H1 (cell line): ENCODE results near the gene CCDC183. TPM values are rescaled to one million over a fixed set of nuclear protein-coding genes. Genes with fewer than 3 reads are reported as not detected.

ENCODE experiments used
- CTCF ChIA-PET: fragments of 300-600 bp; sonication (Branson Sonifier 250); formaldehyde crosslinking; loops from one replicate; lab custom pipeline; 2021; ENCODE audit not compliant: partially characterized antibody; lab: Charles Lee
- POLR2A ChIA-PET: fragments of 300-600 bp; sonication (Branson Sonifier 250); formaldehyde crosslinking; loops from one replicate; lab custom pipeline; 2021; ENCODE audit warnings: inconsistent platforms; ENCODE audit not compliant: partially characterized antibody; lab: Charles Lee
- DNase-seq, 2 experiments: peaks; one replicate each; pipeline versions ENCODE4 v3.0.0 to v3.0.0-alpha.2; 2010 to 2022; ENCODE audit warnings: low spot score in 2 of 2, low read depth in 1 of 2, mixed read lengths in 1 of 2
- FAIRE-seq: peaks from 2 replicates; lab custom pipeline; 2011; peaks lifted over from hg19 to GRCh38; lab: Jason Lieb, UNC
- H2AFZ ChIP-seq: 2 replicates; pipeline ENCODE4 v1.8.1; 2012; ENCODE audit warnings: low read length, inconsistent platforms
- H2AK5ac ChIP-seq: 2 replicates; pipeline ENCODE4 v1.6.1; 2013; ENCODE audit warnings: low read depth, low read length
- H2BK120ac ChIP-seq: replicated peaks from 2 replicates; pipeline ENCODE3; 2013; ENCODE audit warnings: low read depth, low read length, inconsistent platforms
- H2BK12ac ChIP-seq: 2 replicates; pipeline ENCODE4 v1.6.1; 2013; ENCODE audit warnings: low read depth, low read length
- H2BK15ac ChIP-seq: 2 replicates; pipeline ENCODE4 v1.6.1; 2013; ENCODE audit warnings: low read length
- H2BK20ac ChIP-seq: 2 replicates; pipeline ENCODE4 v1.6.1; 2013; ENCODE audit warnings: low read length
- H2BK5ac ChIP-seq: 2 replicates; pipeline ENCODE4 v1.6.1; 2013; ENCODE audit warnings: low read depth, low read length
- H3K14ac ChIP-seq: 2 replicates; pipeline ENCODE4 v1.6.1; 2013; ENCODE audit warnings: inconsistent platforms; ENCODE audit not compliant: insufficient read length
- H3K18ac ChIP-seq: 2 replicates; pipeline ENCODE4 v1.6.1; 2013; ENCODE audit warnings: low read length; ENCODE audit errors: extremely low read depth
- H3K23ac ChIP-seq: 2 replicates; pipeline ENCODE4 v1.6.1; 2013; ENCODE audit warnings: inconsistent platforms; ENCODE audit not compliant: insufficient read length
- H3K23me2 ChIP-seq: 2 replicates; pipeline ENCODE4 v1.6.1; 2013; ENCODE audit warnings: low read depth, low read length
- H3K27ac ChIP-seq: 2 replicates; pipeline ENCODE4 v1.6.1; 2011; ENCODE audit warnings: low read depth, low read length, inconsistent platforms
- H3K27me3 ChIP-seq, 4 experiments: replicated peaks in 1 of 4; 1 replicate in 1 of 4; 2 replicates in 3 of 4; pipeline versions ENCODE4 v1.6.1 to v1.8.1; 2011 to 2013; ENCODE audit warnings: low read length in 3 of 4, mild to moderate bottlenecking in 3 of 4, inconsistent platforms in 2 of 4, mixed read lengths in 2 of 4, moderate library complexity in 1 of 4; ENCODE audit not compliant: control insufficient read depth in 3 of 4, insufficient read depth in 3 of 4; ENCODE audit errors: extremely low read depth in 1 of 4
- H3K36me3 ChIP-seq, 4 experiments: 2 replicates each; pipeline versions ENCODE4 v1.6.1 to v1.8.1; 2011 to 2013; ENCODE audit warnings: mild to moderate bottlenecking in 4 of 4, low read length in 3 of 4, moderate library complexity in 2 of 4, control low read depth in 1 of 4, inconsistent platforms in 1 of 4; ENCODE audit not compliant: insufficient read depth in 4 of 4, control insufficient read depth in 2 of 4
- H3K4ac ChIP-seq: replicated peaks from 2 replicates; pipeline ENCODE3; 2013; ENCODE audit warnings: low read length, low read depth, mixed read lengths, inconsistent platforms; ENCODE audit not compliant: insufficient read length
- H3K4me1 ChIP-seq, 4 experiments: replicated peaks in 1 of 4; 1 replicate in 1 of 4; 2 replicates in 3 of 4; pipeline versions ENCODE4 v1.6.1 to v1.8.1; 2011 to 2013; ENCODE audit warnings: low read length in 3 of 4, inconsistent platforms in 2 of 4, mixed read lengths in 1 of 4; ENCODE audit not compliant: insufficient read depth in 4 of 4, control insufficient read depth in 3 of 4
- H3K4me2 ChIP-seq, 2 experiments: 2 replicates each; pipeline versions ENCODE4 v1.6.1 to v1.8.1; 2011 to 2013; ENCODE audit warnings: low read depth in 2 of 2, low read length in 2 of 2, control low read depth in 1 of 2, inconsistent platforms in 1 of 2, mild to moderate bottlenecking in 1 of 2; ENCODE audit not compliant: insufficient read depth in 1 of 2
- H3K4me3 ChIP-seq, 4 experiments: fragments of 200-600, 300-600 bp in 1 of 4; sonication (generic), shearing (Covaris generic), sonication (Bioruptor Twin) in 1 of 4; 2 replicates each; pipeline versions ENCODE4 v1.5.1 to v1.8.1; 2011 to 2016; ENCODE audit warnings: low read length in 4 of 4, low read depth in 3 of 4, control low read depth in 2 of 4, inconsistent platforms in 2 of 4, mild to moderate bottlenecking in 2 of 4, mixed read lengths in 1 of 4, moderate library complexity in 1 of 4; ENCODE audit not compliant: insufficient read depth in 2 of 4; ENCODE audit errors: extremely low read depth in 1 of 4
- H3K56ac ChIP-seq: replicated peaks from 2 replicates; pipeline ENCODE3; 2013; ENCODE audit warnings: low read depth, mild to moderate bottlenecking, mixed read lengths, low read length, inconsistent platforms; ENCODE audit not compliant: insufficient read length
- H3K79me1 ChIP-seq: 2 replicates; pipeline ENCODE4 v1.6.1; 2013; ENCODE audit warnings: low read depth, low read length, control low read depth
- H3K79me2 ChIP-seq, 2 experiments: 2 replicates each; pipeline versions ENCODE4 v1.6.1 to v1.8.1; 2012 to 2013; ENCODE audit warnings: low read length in 2 of 2, mild to moderate bottlenecking in 2 of 2, inconsistent platforms in 1 of 2; ENCODE audit not compliant: insufficient read depth in 2 of 2, control insufficient read depth in 1 of 2
- H3K9ac ChIP-seq, 4 experiments: replicated peaks in 1 of 4; 1 replicate in 1 of 4; 2 replicates in 3 of 4; pipeline versions ENCODE4 v1.6.1 to v1.8.1; 2011 to 2013; ENCODE audit warnings: low read depth in 3 of 4, low read length in 3 of 4, control low read depth in 2 of 4, mild to moderate bottlenecking in 2 of 4, moderate library complexity in 2 of 4, inconsistent platforms in 1 of 4; ENCODE audit errors: extremely low read depth in 1 of 4
- H3K9me3 ChIP-seq, 2 experiments: 2 replicates each; pipeline versions ENCODE4 v1.6.1 to v1.8.1; 2012 to 2013; ENCODE audit warnings: mild to moderate bottlenecking in 2 of 2, moderate library complexity in 2 of 2, control low read depth in 1 of 2, inconsistent platforms in 1 of 2, low read depth in 1 of 2, low read length in 1 of 2, mixed read lengths in 1 of 2; ENCODE audit not compliant: insufficient read depth in 2 of 2
- H4K20me1 ChIP-seq, 2 experiments: replicated peaks in 1 of 2; 2 replicates each; pipeline versions ENCODE3 to v1.8.1; 2011 to 2013; ENCODE audit warnings: inconsistent platforms in 2 of 2, low read length in 2 of 2, mild to moderate bottlenecking in 1 of 2; ENCODE audit not compliant: insufficient read depth in 2 of 2, control insufficient read depth in 1 of 2
- H4K5ac ChIP-seq: 2 replicates; pipeline ENCODE4 v1.6.1; 2013; ENCODE audit warnings: low read length, low read depth, mixed read lengths, inconsistent platforms; ENCODE audit not compliant: insufficient read length
- H4K8ac ChIP-seq: 2 replicates; pipeline ENCODE4 v1.8.0; 2013; ENCODE audit warnings: mild to moderate bottlenecking, moderate library complexity, low read length, inconsistent platforms; ENCODE audit not compliant: insufficient read depth; ENCODE audit errors: extremely low read depth
- H4K91ac ChIP-seq: replicated peaks from 2 replicates; pipeline ENCODE3; 2013; ENCODE audit warnings: low read length, mixed read lengths, inconsistent platforms; ENCODE audit not compliant: insufficient read length
- FOSL1 ChIP-seq: IDR thresholded peaks from 2 replicates; pipeline ENCODE4 v1.6.1; 2011; ENCODE audit warnings: mild to moderate bottlenecking, low read depth, low read length, moderate library complexity; ENCODE audit not compliant: insufficient read depth
- TBP ChIP-seq: IDR thresholded peaks from 2 replicates; pipeline ENCODE4 v1.6.1; 2011; ENCODE audit warnings: low read depth, low read length, improper control_type of control experiment
- WGBS, 2 experiments: shearing (Covaris generic) in 1 of 2; methylation state at CpG; one replicate each; pipeline versions ENCODE4 v1.1.6 to v1.1.7; 2013 to 2015; ENCODE audit warnings: low lambda C conversion rate in 2 of 2, mixed read lengths in 2 of 2, inconsistent platforms in 1 of 2, low coverage in 1 of 2, missing lambda C conversion rate in 1 of 2; ENCODE audit not compliant: insufficient replicate concordance in 2 of 2, insufficient coverage in 1 of 2, insufficient read length in 1 of 2; ENCODE audit errors: extremely low coverage in 1 of 2, missing lambda C conversion rate in 1 of 2; 5-methylcytosine and 5-hydroxymethylcytosine counted together
- polyA plus RNA-seq, 7 experiments: library from polyadenylated mRNA; depleted of rRNA in 3 of 7; stranded (reverse) in 5 of 7; unstranded in 2 of 7; fragments of >200 nt in 5 of 7; fragments of 200-250 nt in 2 of 7; gene quantifications; 1 replicate in 5 of 7; 2 replicates in 1 of 7; 4 replicates in 1 of 7; pipeline versions ENCODE4 v1.2.1 to v1.2.3, GENCODE V29; 2011 to 2013; ENCODE audit warnings: missing spikeins in 2 of 7, mixed read lengths in 2 of 7
- total RNA-seq: library from RNA; stranded (reverse); fragmentation: NEBNext Ultra II Directional; extraction: Animal tissue kit (Norgen Biotek cat#: 25700); gene quantifications from 2 replicates; pipeline ENCODE4 v1.2.1, GENCODE V29; 2021

Gene CCDC183
- total and polyA plus RNA-seq, 2 of the 8 experiments (the other 6 are each of a cell fraction or from before 2014, with no cell fraction given): 0.51 to 1.6 TPM

GRCh38 chr9:136784997-136785361, 11.2 kb upstream of the CCDC183 start:
- no peak overlapping the region for H2BK12ac ChIP-seq
- POLR2A ChIA-PET: no interaction called here
- TF ChIP-seq FOSL1 (no peak), TBP (no peak)

More at GRCh38 chr9:136784997-136785361, 11.2 kb upstream of the CCDC183 start:
- Histone ChIP-seq H2BK20ac (no peak overlapping the region), H3K9me3 (no peaks in the 10 kb centered on the region), H3K9ac (no peak overlapping the region), H3K14ac (no peak overlapping the region), H3K56ac (no peak overlapping the region), H2BK5ac (no peak overlapping the region), H4K91ac (no peak overlapping the region), H3K79me2 (no peaks in the 10 kb centered on the region), H3K27ac (no peak overlapping the region), H2AK5ac (no peak overlapping the region), H3K4me3 (no peak overlapping the region), H4K5ac (no peak overlapping the region), H3K4ac (no peak overlapping the region), H3K36me3 (no peaks in the 10 kb centered on the region), H2AFZ (no peak overlapping the region), H4K8ac (no peak overlapping the region), H3K4me1 (no peaks in the 10 kb centered on the region; a peak in 1 of 7 replicates), H2BK120ac (no peak overlapping the region), H4K20me1 (no peaks in the 10 kb centered on the region), H3K23me2 (no peaks in the 10 kb centered on the region), H3K23ac (no peak overlapping the region), H3K27me3 (no peaks in the 10 kb centered on the region; a peak in 1 of 7 replicates), H3K79me1 (no peaks in the 10 kb centered on the region), H3K18ac (no peak overlapping the region), H2BK15ac (no peak overlapping the region), H3K4me2 (no peak overlapping the region)
- CTCF ChIA-PET: interaction anchor here (1.1 to 4.3 kb wide), 3 partner anchors 9 to 85 kb away, joined by 4 to 37 read pairs (median 5); no protein-coding TSS in a partner anchor
- no peak for DNase-seq
- 94% methylated on average over 6 of the region's 6 CpGs; no CpG with 5 or more reads in 1 of the 2 experiments for WGBS, 2 experiments
- no peak for FAIRE-seq
